A673 (cell line): ENCODE data around the gene PFKFB2. TPM values are rescaled to one million over a fixed set of nuclear protein-coding genes. Genes with fewer than 3 reads are reported as not detected.
A peak's percentile ranks its signal among the peaks of the same experiment; 100 is the strongest.

Source experiments
- BruUV-seq: library from RNA; stranded (reverse); fragments of 400-500 nt; replicated peaks from 2 replicates; lab custom pipeline; 2021; lab: Mats Ljungman, UMichigan
- CTCF ChIA-PET: fragments of 300-600 bp; sonication (Branson Sonifier 250); formaldehyde crosslinking; loops from one replicate; lab custom pipeline; 2022; ENCODE audit warnings: antibody characterized with exemption; lab: Charles Lee
- POLR2A ChIA-PET: fragments of 300-600 bp; sonication (Branson Sonifier 250); formaldehyde crosslinking; loops from one replicate; lab custom pipeline; 2022; ENCODE audit warnings: antibody characterized with exemption; ENCODE audit not compliant: low non-redundant PET; lab: Charles Lee
- DNase-seq: peaks from one replicate; pipeline ENCODE4 v3.0.0-alpha.2; 2015; ENCODE audit warnings: low spot score
- H3K27ac ChIP-seq: fragments of 200-600 bp; sonication (generic); 2 replicates; pipeline ENCODE4 v1.5.1; 2016; ENCODE audit warnings: mixed run types, low read depth, mild to moderate bottlenecking, mixed read lengths, antibody characterized with exemption, low read length; ENCODE audit not compliant: poor library complexity, severe bottlenecking
- H3K27me3 ChIP-seq: fragments of 200-600 bp; sonication (generic); replicated peaks from 2 replicates; pipeline ENCODE4 v1.6.1; 2017; ENCODE audit warnings: mixed run types, low read depth, mild to moderate bottlenecking, mixed read lengths, antibody characterized with exemption, low read length; ENCODE audit not compliant: insufficient read depth, poor library complexity
- H3K36me3 ChIP-seq: fragments of 200-600 bp; sonication (generic); 2 replicates; pipeline ENCODE4 v1.6.1; 2016; ENCODE audit warnings: mixed run types, mild to moderate bottlenecking, mixed read lengths, antibody characterized with exemption, low read length; ENCODE audit not compliant: insufficient read depth, poor library complexity, severe bottlenecking
- H3K4me1 ChIP-seq: fragments of 200-600 bp; sonication (generic); 2 replicates; pipeline ENCODE4 v1.6.1; 2017; ENCODE audit warnings: mixed run types, mild to moderate bottlenecking, mixed read lengths, antibody characterized with exemption, low read length; ENCODE audit not compliant: insufficient read depth, poor library complexity, severe bottlenecking
- H3K4me3 ChIP-seq: fragments of 200-600 bp; sonication (generic); 2 replicates; pipeline ENCODE4 v1.5.1; 2016; ENCODE audit warnings: low read depth, mixed run types, mild to moderate bottlenecking, mixed read lengths, low read length; ENCODE audit not compliant: poor library complexity, severe bottlenecking
- H3K9me3 ChIP-seq: fragments of 200-600 bp; sonication (generic); 2 replicates; pipeline ENCODE4 v1.6.1; 2016; ENCODE audit warnings: mixed run types, low read depth, mild to moderate bottlenecking, mixed read lengths, antibody characterized with exemption, low read length; ENCODE audit not compliant: poor library complexity, severe bottlenecking
- CTCF ChIP-seq: fragments of 300-800, 200-600 bp; sonication (generic); conservative IDR thresholded peaks from 2 replicates; pipeline ENCODE4 v1.5.1; 2017; ENCODE audit warnings: low read depth, mild to moderate bottlenecking, antibody characterized with exemption, low read length, moderate library complexity, mixed read lengths
- EZH2 ChIP-seq: fragments of 200-600 bp; sonication (generic); IDR thresholded peaks from 2 replicates; pipeline ENCODE4 v1.6.1; 2017; ENCODE audit warnings: borderline replicate concordance, low read depth, mild to moderate bottlenecking, mixed read lengths, antibody characterized with exemption, low read length; ENCODE audit not compliant: poor library complexity, severe bottlenecking
- intact Hi-C: fragments of 100-400 bp; cut with micrococcal nuclease; formaldehyde crosslinking; loops from one replicate; pipeline ENCODE4 v1.10.0; 2022; ENCODE audit not compliant: unreplicated experiment
- total RNA-seq: library from RNA; stranded (reverse); gene quantifications from 2 replicates; pipeline ENCODE4 v1.2.3, GENCODE V29; 2021

PFKFB2 gene
- total RNA-seq, 1 experiment from 2014 or later = 7.6 TPM

- H3K9me3 ChIP-seq = peaks cover 4% of the 10 kb centered on the region
- CTCF ChIA-PET = no interaction called here
- H3K27me3 ChIP-seq = peaks cover 23% of the 10 kb centered on the region
- intact Hi-C loops = no loop called here
- POLR2A ChIA-PET = no interaction called here
- no TSS peak for BruUV-seq
- no peaks in the 10 kb centered on the region for H3K4me1 ChIP-seq
- no peak overlapping the region for H3K27ac ChIP-seq
- H3K4me3 ChIP-seq = no peak overlapping the region
- DNase-seq = no peak
- TF ChIP-seq CTCF (no peak), EZH2 (no peak)
- no peaks in the 10 kb centered on the region for H3K36me3 ChIP-seq
These were observed 71.3 kb downstream of the PFKFB2 start for GRCh38 chr1:207124389-207124788.

GRCh38 chr1:207128336-207128921, 75.4 kb downstream of the PFKFB2 start:
- peak; percentile 61 for DNase-seq
- TF ChIP-seq CTCF (no peak), EZH2 (no peak)
- CTCF ChIA-PET = no interaction called here
- Histone ChIP-seq H3K27me3 (peaks cover 26% of the 10 kb centered on the region), H3K4me3 (no peak overlapping the region), H3K9me3 (peaks cover 6% of the 10 kb centered on the region), H3K27ac (no peak overlapping the region), H3K36me3 (no peaks in the 10 kb centered on the region), H3K4me1 (no peaks in the 10 kb centered on the region)
- BruUV-seq = no TSS peak
- POLR2A ChIA-PET = no interaction called here
- intact Hi-C loops = no loop called here

GRCh38 chr1:207129053-207129452, 76.0 kb downstream of the PFKFB2 start:
- Histone ChIP-seq H3K4me1 (no peaks in the 10 kb centered on the region), H3K9me3 (peaks cover 6% of the 10 kb centered on the region), H3K27me3 (peaks cover 20% of the 10 kb centered on the region), H3K36me3 (no peaks in the 10 kb centered on the region), H3K4me3 (no peak overlapping the region), H3K27ac (no peak overlapping the region)
- no TSS peak for BruUV-seq
- ChIA-PET POLR2A (no interaction called here), CTCF (no interaction called here)
- no peak for DNase-seq
- TF ChIP-seq EZH2 (no peak), CTCF (no peak)
- intact Hi-C loops = no loop called here

Other genes with a start within 250 kb of the PFKFB2 start
- not detected in 2 replicates for gene IL20, start 187.7 kb upstream of the PFKFB2 start, total RNA-seq
- gene IL24, start 155.8 kb upstream of the PFKFB2 start, total RNA-seq = not detected in 2 replicates
- not detected in 2 replicates for gene FCMR, start 131.3 kb upstream of the PFKFB2 start, total RNA-seq
- not detected in 2 replicates for gene PIGR, start 106.8 kb upstream of the PFKFB2 start, total RNA-seq
- gene FCAMR, start 82.8 kb upstream of the PFKFB2 start, total RNA-seq = not detected in 2 replicates
- 0.09 and 0.13 TPM in 2 replicates for gene C1orf116, start 20.5 kb upstream of the PFKFB2 start, total RNA-seq
- gene YOD1, start 2.1 kb upstream of the PFKFB2 start, total RNA-seq = 12.0 and 12.6 TPM in 2 replicates
- not detected in 2 replicates for gene C4BPB, start 35.6 kb downstream of the PFKFB2 start, total RNA-seq
- not detected in 2 replicates for gene C4BPA, start 51.0 kb downstream of the PFKFB2 start, total RNA-seq